Activated CD4-positive, alpha-beta T cell treated with anti-CD3 and anti-CD28 coated beads, Interleukin-2, amount 50 U/mL, for 48 hours (primary cell): ENCODE data around the gene LHX2.

Experiments used
- DNase-seq, 2 experiments: peaks; one replicate each; pipeline ENCODE4 v3.0.0-alpha.2; 2020

The LHX2 gene

GRCh38 chr9:124000161-124000783 lies 11.3 kb upstream of the LHX2 start:
- no peak for DNase-seq

GRCh38 chr9:124000784-124001457 lies 10.6 kb upstream of the LHX2 start:
- DNase-seq: no peak

GRCh38 chr9:124001458-124001799 lies 10.1 kb upstream of the LHX2 start:
- DNase-seq: no peak

GRCh38 chr9:124001866-124002525 lies 9.6 kb upstream of the LHX2 start:
- no peak for DNase-seq

GRCh38 chr9:124003636-124004349 lies 7.8 kb upstream of the LHX2 start:
- DNase-seq: no peak

GRCh38 chr9:124004593-124004992 lies 7.0 kb upstream of the LHX2 start:
- no peak for DNase-seq

GRCh38 chr9:124005029-124005771 lies 6.4 kb upstream of the LHX2 start:
- no peak for DNase-seq

GRCh38 chr9:124006448-124007361 lies 4.9 kb upstream of the LHX2 start:
- DNase-seq: no peak

- DNase-seq: no peak
These were observed 3.8 kb upstream of the LHX2 start for GRCh38 chr9:124007565-124008302.

GRCh38 chr9:124008303-124008693 lies 3.3 kb upstream of the LHX2 start:
- DNase-seq: no peak

GRCh38 chr9:124008694-124009530 lies 2.7 kb upstream of the LHX2 start:
- DNase-seq: no peak

GRCh38 chr9:124009531-124010217 lies 1.9 kb upstream of the LHX2 start:
- no peak for DNase-seq

GRCh38 chr9:124010303-124010664 lies 1.3 kb upstream of the LHX2 start:
- no peak for DNase-seq

- DNase-seq: no peak
These were observed 775 bp upstream of the LHX2 start for GRCh38 chr9:124010665-124011321.

- no peak for DNase-seq
These were observed 1.1 kb downstream of the LHX2 start for GRCh38 chr9:124012368-124013301.

- no peak for DNase-seq
These were observed 2.0 kb downstream of the LHX2 start for GRCh38 chr9:124013309-124014210.
